PC-3 (cell line): ENCODE measurements around the gene VPS50. TPM values are rescaled to one million over a fixed set of nuclear protein-coding genes. Genes with fewer than 3 reads are reported as not detected.

Source experiments
- ATAC-seq: fragments of 200-7000 bp; cut with Tn5 transposase; 2 replicates; pipeline ENCODE4 v1.9.1; 2020; ENCODE audit warnings: mild to moderate bottlenecking, moderate library complexity
- BruUV-seq: library from RNA; stranded (reverse); fragments of 400-500 nt; replicated peaks from 2 replicates; lab custom pipeline; 2021; lab: Mats Ljungman, UMichigan
- CTCF ChIA-PET: fragments of 300-600 bp; sonication (Branson Sonifier 250); formaldehyde crosslinking; loops from one replicate; lab custom pipeline; 2022; ENCODE audit warnings: antibody characterized with exemption; lab: Charles Lee
- POLR2A ChIA-PET: fragments of 300-600 bp; sonication (Branson Sonifier 250); formaldehyde crosslinking; loops from one replicate; lab custom pipeline; 2022; ENCODE audit warnings: antibody characterized with exemption; ENCODE audit not compliant: unreplicated experiment; lab: Charles Lee
- DNase-seq: peaks from one replicate; pipeline ENCODE4 v3.0.0-alpha.2; 2015
- H2AFZ ChIP-seq: fragments of 300-600 bp; sonication (generic); 2 replicates; pipeline ENCODE4 v1.6.0; 2016; ENCODE audit warnings: antibody characterized with exemption, low read length
- H3F3A ChIP-seq: fragments of 300-600 bp; sonication (generic); one replicate; pipeline ENCODE4 v1.6.0; 2017; ENCODE audit warnings: antibody characterized with exemption, low read length, control low read depth, mild to moderate bottlenecking; ENCODE audit not compliant: unreplicated experiment
- H3K27ac ChIP-seq: fragments of 300-600 bp; sonication (generic); 2 replicates; pipeline ENCODE4 v1.5.1; 2016; ENCODE audit warnings: mild to moderate bottlenecking, low read length
- H3K27me3 ChIP-seq: fragments of 300-600 bp; sonication (generic); 2 replicates; pipeline ENCODE4 v1.6.1; 2016; ENCODE audit warnings: low read length, mixed read lengths
- H3K36me3 ChIP-seq: fragments of 300-600 bp; sonication (generic); 2 replicates; pipeline ENCODE4 v1.6.1; 2016; ENCODE audit warnings: low read depth, mixed run types, low read length, mixed read lengths
- H3K4me1 ChIP-seq: fragments of 300-600 bp; sonication (generic); 2 replicates; pipeline ENCODE4 v1.5.1; 2016; ENCODE audit warnings: low read length; ENCODE audit not compliant: insufficient read depth
- H3K4me2 ChIP-seq: fragments of 300-600 bp; sonication (generic); 2 replicates; pipeline ENCODE4 v1.6.0; 2016; ENCODE audit warnings: low read length
- H3K4me3 ChIP-seq: fragments of 300-600 bp; sonication (generic); 2 replicates; pipeline ENCODE4 v1.5.1; 2016; ENCODE audit warnings: mild to moderate bottlenecking, low read length, mixed read lengths
- H3K79me2 ChIP-seq: fragments of 300-600 bp; sonication (generic); 2 replicates; pipeline ENCODE4 v1.6.1; 2017; ENCODE audit warnings: low read length, mixed read lengths
- H3K9ac ChIP-seq: fragments of 300-600 bp; sonication (generic); 2 replicates; pipeline ENCODE4 v1.6.0; 2016; ENCODE audit warnings: mild to moderate bottlenecking, low read length
- H3K9me2 ChIP-seq: fragments of 300-600 bp; sonication (generic); replicated peaks from 2 replicates; pipeline ENCODE4 v1.6.1; 2016; ENCODE audit warnings: mixed run types, low read length, mixed read lengths
- H3K9me3 ChIP-seq: fragments of 300-600 bp; sonication (generic); 2 replicates; pipeline ENCODE4 v1.6.1; 2016; ENCODE audit warnings: low read length, mixed read lengths
- H4K20me1 ChIP-seq: fragments of 300-600 bp; sonication (generic); 2 replicates; pipeline ENCODE4 v1.6.1; 2016; ENCODE audit warnings: low read length, mixed read lengths
- EZH2 ChIP-seq: fragments of 300-600 bp; sonication (generic); IDR thresholded peaks from one replicate; pipeline ENCODE4 v1.6.1; 2017; ENCODE audit warnings: antibody characterized with exemption, mild to moderate bottlenecking, low read length; ENCODE audit not compliant: unreplicated experiment
- EZH2phosphoT487 ChIP-seq: fragments of 300-600 bp; sonication (generic); IDR thresholded peaks from 2 replicates; pipeline ENCODE4 v1.6.1; 2018; ENCODE audit warnings: mild to moderate bottlenecking, antibody characterized with exemption, low read length, borderline replicate concordance
- intact Hi-C: fragments of 100-400 bp; cut with micrococcal nuclease; formaldehyde crosslinking; loops from 2 replicates; pipeline ENCODE4 v1.9.0; 2023
- total RNA-seq: library from RNA; depleted of rRNA; stranded (reverse); fragments of >200 nt; gene quantifications from 2 replicates; pipeline ENCODE4 v1.2.3, GENCODE V29; 2014
- TF ChIP-seq, protein P1 (sequence below): fragments of 300-600 bp; sonication (generic); conservative IDR thresholded peaks from 2 replicates; pipeline ENCODE4 v1.5.1; 2017; ENCODE audit warnings: antibody characterized with exemption, low read depth, mild to moderate bottlenecking, low read length

VPS50 gene
- total RNA-seq, 1 experiment from 2014 or later: 16.7 TPM

DNA sequence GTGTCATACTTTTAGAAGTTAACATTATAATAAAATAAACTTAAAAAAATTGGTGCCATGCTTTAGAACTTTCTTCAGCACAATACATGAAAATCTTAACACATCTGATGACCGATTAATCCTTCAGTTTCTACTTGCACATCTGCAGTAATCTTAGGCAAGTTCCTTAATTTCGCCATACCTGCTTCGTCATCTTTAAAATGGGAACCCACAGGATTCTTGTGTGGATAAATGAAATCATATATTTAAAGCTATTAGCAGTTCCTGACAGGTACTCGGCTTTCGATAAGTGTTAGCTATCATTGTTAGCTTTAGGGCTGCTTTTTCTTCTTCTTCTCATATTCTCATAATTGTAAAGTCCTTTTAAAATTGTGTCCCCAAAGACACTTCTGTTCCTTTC, 907 bp upstream of the VPS50 start:
- no peak for ATAC-seq
- Histone ChIP-seq H4K20me1 (no peaks in the 10 kb centered on the region), H3K4me1 (peaks cover 22% of the 10 kb centered on the region), H3K4me2 (peak overlapping the region; percentile 81), H3K36me3 (no peaks in the 10 kb centered on the region), H3K9me3 (no peaks in the 10 kb centered on the region), H3K4me3 (peak overlapping the region; percentile 86), H3K79me2 (peaks cover 40% of the 10 kb centered on the region), H3K27ac (peak overlapping the region; percentile 78), H3K9ac (peak overlapping the region; percentile 77), H3F3A (no peaks in the 10 kb centered on the region), H2AFZ (peak overlapping the region; percentile 76), H3K27me3 (no peaks in the 10 kb centered on the region), H3K9me2 (no peaks in the 10 kb centered on the region)
- POLR2A ChIA-PET: interaction anchor here (0.5 to 0.6 kb wide), 2 partner anchors 77 to 1744 kb away, joined by 5 read pairs; no protein-coding TSS in a partner anchor
- BruUV-seq: no TSS peak
- intact Hi-C loops: loop anchor here (10.0 kb wide), 1 partner anchor 396 kb away; the partner anchor contains the start of gene CDK6
- CTCF ChIA-PET: no interaction called here
- DNase-seq: peak; percentile 36
- TF ChIP-seq, protein P1, sequence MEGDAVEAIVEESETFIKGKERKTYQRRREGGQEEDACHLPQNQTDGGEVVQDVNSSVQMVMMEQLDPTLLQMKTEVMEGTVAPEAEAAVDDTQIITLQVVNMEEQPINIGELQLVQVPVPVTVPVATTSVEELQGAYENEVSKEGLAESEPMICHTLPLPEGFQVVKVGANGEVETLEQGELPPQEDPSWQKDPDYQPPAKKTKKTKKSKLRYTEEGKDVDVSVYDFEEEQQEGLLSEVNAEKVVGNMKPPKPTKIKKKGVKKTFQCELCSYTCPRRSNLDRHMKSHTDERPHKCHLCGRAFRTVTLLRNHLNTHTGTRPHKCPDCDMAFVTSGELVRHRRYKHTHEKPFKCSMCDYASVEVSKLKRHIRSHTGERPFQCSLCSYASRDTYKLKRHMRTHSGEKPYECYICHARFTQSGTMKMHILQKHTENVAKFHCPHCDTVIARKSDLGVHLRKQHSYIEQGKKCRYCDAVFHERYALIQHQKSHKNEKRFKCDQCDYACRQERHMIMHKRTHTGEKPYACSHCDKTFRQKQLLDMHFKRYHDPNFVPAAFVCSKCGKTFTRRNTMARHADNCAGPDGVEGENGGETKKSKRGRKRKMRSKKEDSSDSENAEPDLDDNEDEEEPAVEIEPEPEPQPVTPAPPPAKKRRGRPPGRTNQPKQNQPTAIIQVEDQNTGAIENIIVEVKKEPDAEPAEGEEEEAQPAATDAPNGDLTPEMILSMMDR: no peak
- TF ChIP-seq EZH2phosphoT487: no peak
- TF ChIP-seq EZH2: no peak

DNA sequence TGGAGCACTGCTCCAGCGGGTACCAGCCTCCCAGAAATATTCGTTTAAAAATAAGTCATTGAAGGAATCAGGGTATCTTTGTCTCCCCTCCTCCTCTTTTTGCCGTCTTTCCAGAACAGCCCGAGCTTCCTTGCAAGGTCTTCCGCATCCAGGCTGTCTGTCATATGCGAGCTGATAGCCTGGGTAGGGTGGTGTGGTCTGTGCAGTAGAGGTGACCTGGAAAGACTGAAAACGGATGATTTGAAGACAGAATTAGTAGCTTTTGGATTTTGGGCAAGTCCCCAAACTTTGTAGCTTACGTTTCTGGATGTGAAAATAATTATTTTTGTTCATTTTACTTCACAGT, 480 bp downstream of the VPS50 start:
- Histone ChIP-seq H3K27me3 (no peaks in the 10 kb centered on the region), H3K4me2 (peak overlapping the region; percentile 97), H3K9me3 (no peaks in the 10 kb centered on the region), H3K27ac (no peak overlapping the region), H3F3A (no peaks in the 10 kb centered on the region), H3K79me2 (peaks cover 44% of the 10 kb centered on the region), H4K20me1 (no peaks in the 10 kb centered on the region), H3K4me1 (peaks cover 22% of the 10 kb centered on the region), H3K9ac (peak overlapping the region; percentile 77), H3K4me3 (peak overlapping the region; percentile 86), H2AFZ (peak overlapping the region; percentile 93), H3K9me2 (no peaks in the 10 kb centered on the region), H3K36me3 (no peaks in the 10 kb centered on the region)
- TF ChIP-seq, protein P1: no peak
- TF ChIP-seq EZH2phosphoT487 (no peak), EZH2 (no peak)
- TSS peak; percentile 70 for BruUV-seq
- POLR2A ChIA-PET: interaction anchor here (0.6 kb wide), 1 partner anchor 704 kb away, joined by 4 read pairs; the partner anchor contains the start of gene RBM48
- ATAC-seq (no peak), DNase-seq (no peak)
- intact Hi-C loops: loop anchor here (10.0 kb wide), 1 partner anchor 398 kb away; the partner anchor contains the start of gene CDK6
- CTCF ChIA-PET: no interaction called here

DNA sequence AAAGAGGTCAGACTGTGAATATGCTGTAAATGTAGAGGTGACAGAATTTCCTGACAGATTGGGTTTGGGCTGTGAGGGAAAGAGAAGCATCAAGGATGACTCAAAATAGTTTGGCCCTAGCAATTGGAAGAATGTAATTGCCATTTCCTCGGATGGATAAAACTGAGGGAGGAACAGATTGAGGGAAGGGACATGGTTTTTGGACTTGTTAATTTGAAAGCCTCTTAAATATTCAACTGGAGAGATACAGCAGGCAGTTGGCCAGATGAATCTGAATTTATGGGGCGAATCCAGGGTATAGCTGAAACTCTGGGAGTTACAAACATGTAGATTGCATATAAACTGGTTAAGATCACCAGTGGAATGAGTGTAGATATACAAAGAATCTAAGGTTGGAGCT, 3.4 kb downstream of the VPS50 start:
- Histone ChIP-seq H2AFZ (no peak overlapping the region), H3F3A (no peaks in the 10 kb centered on the region), H3K9ac (no peak overlapping the region), H3K4me2 (no peak overlapping the region), H3K9me2 (no peaks in the 10 kb centered on the region), H3K4me3 (no peak overlapping the region), H3K4me1 (peaks cover 15% of the 10 kb centered on the region), H3K79me2 (peaks cover 54% of the 10 kb centered on the region), H3K9me3 (no peaks in the 10 kb centered on the region), H3K27me3 (no peaks in the 10 kb centered on the region), H3K27ac (no peak overlapping the region), H3K36me3 (no peaks in the 10 kb centered on the region; the same call in 1 of the 2 replicates), H4K20me1 (no peaks in the 10 kb centered on the region)
- DNase-seq (no peak), ATAC-seq (no peak)
- BruUV-seq: no TSS peak
- ChIA-PET CTCF (no interaction called here), POLR2A (no interaction called here)
- intact Hi-C loops: loop anchor here (10.0 kb wide), 1 partner anchor 401 kb away; the partner anchor contains the start of gene CDK6
- TF ChIP-seq EZH2phosphoT487 (no peak), EZH2 (no peak)
- TF ChIP-seq, protein P1: no peak
